ENCODE data around the gene SEPTIN3. TPM values are rescaled to one million over a fixed set of nuclear protein-coding genes. Genes with fewer than 3 reads are reported as not detected.

SEPTIN3 gene
- total and polyA plus RNA-seq, 10 of the 15 experiments (the other 5 are each of a cell fraction or from before 2014, with no cell fraction given): 0.05 to 3.1 (median 0.87) TPM

GRCh38 chr22:41940832-41941765 lies 28.1 kb upstream of the SEPTIN3 start (continued):
- TF ChIP-seq IRF3 (IDR thresholded peaks at IDR 0.05) (no peak), PBX3 (IDR thresholded peaks at IDR 0.05; ENCODE audit: insufficient replicate concordance, low read depth, low read length) (no peak), BHLHE40 (IDR thresholded peaks at IDR 0.05; ENCODE audit: borderline replicate concordance in 1 of 2, low read depth in 2 of 2, low read length in 1 of 2) (peak; percentile 42 to 49; a peak in 3 of 4 replicates), NFYA (IDR thresholded peaks at IDR 0.05; ENCODE audit: borderline replicate concordance, low read depth, low read length) (no peak), GATAD2B (conservative IDR thresholded peaks at IDR 0.05; ENCODE audit: low read depth) (peak; percentile 63; the same call in 1 of the 2 replicates), CHD1 (IDR thresholded peaks at IDR 0.05; ENCODE audit: low read depth, low read length) (no peak), CBFB (IDR thresholded peaks at IDR 0.05; ENCODE audit: low read depth) (no peak), MXI1 (IDR thresholded peaks at IDR 0.05; ENCODE audit: low read depth, low read length) (0 out of 2 replicates have a peak, but pooled peaks have one; percentile 12), SIX5 (IDR thresholded peaks at IDR 0.05; ENCODE audit: low read depth, low read length, severe bottlenecking) (no peak), EGR1 (IDR thresholded peaks at IDR 0.05; ENCODE audit: borderline replicate concordance in 1 of 2, low read depth in 2 of 2, low read length in 2 of 2) (no peak), BCL11A (IDR thresholded peaks at IDR 0.05; ENCODE audit: low read depth, low read length) (no peak), RELB (IDR thresholded peaks at IDR 0.05; ENCODE audit: low read depth) (peak; percentile 44; the same call in 1 of the 2 replicates), BACH1 (IDR thresholded peaks at IDR 0.05; ENCODE audit: borderline replicate concordance) (peak; percentile 30; the same call in 1 of the 2 replicates), RCOR1 (conservative IDR thresholded peaks at IDR 0.05; ENCODE audit: low read depth, low read length) (no peak), IRF5 (IDR thresholded peaks at IDR 0.05; ENCODE audit: borderline replicate concordance) (no peak), ZBTB33 (IDR thresholded peaks at IDR 0.05) (no peak), MYC (IDR thresholded peaks at IDR 0.05; ENCODE audit: insufficient read depth, insufficient read length, insufficient replicate concordance, low read length, severe bottlenecking) (no peak), MEF2A (IDR thresholded peaks at IDR 0.05; ENCODE audit: insufficient read depth, low read depth, low read length) (no peak), PML (IDR thresholded peaks at IDR 0.05; ENCODE audit: low read length) (no peak), ZSCAN29 (IDR thresholded peaks at IDR 0.05) (no peak), CBX5 (IDR thresholded peaks at IDR 0.05; ENCODE audit: low read depth) (no peak)

Measured in GM12878 (cell line).